ENCODE results near the gene TMEM202. TPM values are rescaled to one million over a fixed set of nuclear protein-coding genes. Genes with fewer than 3 reads are reported as not detected.

The TMEM202 gene
- total and polyA plus RNA-seq, 2 of the 13 experiments (the other 11 are each of a cell fraction or from before 2014, with no cell fraction given): not detected

- no peak for TF ChIP-seq ZBTB39 (CRISPR knock-in tag; IDR thresholded peaks at IDR 0.05)
- TF ChIP-seq DR1 (CRISPR knock-in tag; IDR thresholded peaks at IDR 0.05): no peak
- no peak for TF ChIP-seq RARA (CRISPR knock-in tag; IDR thresholded peaks at IDR 0.05)
- TF ChIP-seq HNF4A (CRISPR knock-in tag; IDR thresholded peaks at IDR 0.05): no peak
Measured at GRCh38 chr15:72423256-72423655, 25.2 kb downstream of the TMEM202 start (continued).

- in situ Hi-C loops (cut with HindIII; ENCODE audit: extremely low pct_ligation_motif_present, low pct_unique_long_range_greater_than_20kb): no loop called here
- BruUV-seq (replicated peaks): no TSS peak
Measured at GRCh38 chr15:72426753-72427152, 28.6 kb downstream of the TMEM202 start.

More at GRCh38 chr15:72426753-72427152, 28.6 kb downstream of the TMEM202 start:
- Histone ChIP-seq H3K27ac (ENCODE audit: extremely low read length, insufficient read depth, low read length) (no peak overlapping the region), H3K4me2 (ENCODE audit: low read depth, low read length) (no peak overlapping the region), H2AFZ (ENCODE audit: low read length) (no peak overlapping the region), H3K36me3 (replicated peaks in 1 of 2; ENCODE audit: control insufficient read depth in 1 of 2, insufficient read depth in 2 of 2, low read length in 2 of 2) (no peaks in the 10 kb centered on the region), H3K9me3 (ENCODE audit: low read length) (no peaks in the 10 kb centered on the region), H4K20me1 (ENCODE audit: insufficient read depth, low read length) (no peaks in the 10 kb centered on the region), H3K79me2 (ENCODE audit: insufficient read depth, low read length) (no peaks in the 10 kb centered on the region), H3K9ac (ENCODE audit: insufficient read depth, low read depth, low read length) (no peak overlapping the region), H3K4me3 (replicated peaks in 1 of 3; ENCODE audit: insufficient read depth in 1 of 3, low read depth in 2 of 3, low read length in 3 of 3) (no peak overlapping the region), H3K4me1 (ENCODE audit: insufficient read depth, low read length) (no peaks in the 10 kb centered on the region), H3K27me3 (ENCODE audit: control insufficient read depth in 1 of 2, insufficient read depth in 2 of 2, low read length in 2 of 2) (no peaks in the 10 kb centered on the region; a peak in 1 of 5 replicates)
- TF ChIP-seq NFE2L1 (CRISPR knock-in tag; IDR thresholded peaks at IDR 0.05; ENCODE audit: borderline replicate concordance) (no peak), ZNF660 (CRISPR knock-in tag; IDR thresholded peaks at IDR 0.05; ENCODE audit: borderline replicate concordance, low read depth) (no peak), HINFP (CRISPR knock-in tag; IDR thresholded peaks at IDR 0.05; ENCODE audit: low read depth) (no peak), CREBL2 (CRISPR knock-in tag; IDR thresholded peaks at IDR 0.05; ENCODE audit: borderline replicate concordance) (no peak), TAF1 (CRISPR knock-in tag; IDR thresholded peaks at IDR 0.05) (no peak), ZNF333 (CRISPR knock-in tag; IDR thresholded peaks at IDR 0.05; ENCODE audit: borderline replicate concordance) (no peak), ZNF232 (CRISPR knock-in tag; IDR thresholded peaks at IDR 0.05; ENCODE audit: borderline replicate concordance) (no peak), UBTF (CRISPR knock-in tag; IDR thresholded peaks at IDR 0.05) (no peak), TIGD3 (CRISPR knock-in tag; IDR thresholded peaks at IDR 0.05; ENCODE audit: borderline replicate concordance) (no peak), ZBTB34 (CRISPR knock-in tag; IDR thresholded peaks at IDR 0.05) (no peak), KLF11 (CRISPR knock-in tag; IDR thresholded peaks at IDR 0.05) (no peak)
- ATAC-seq: no peak
- intact Hi-C loops (cut with micrococcal nuclease; ENCODE audit: unreplicated experiment): no loop called here
- no peak for FAIRE-seq
- ChIA-PET CTCF (ENCODE audit: low intra/inter-chr PET ratio, low total read pairs) (no interaction called here), POLR2A (no interaction called here)
- no peak for DNase-seq (ENCODE audit: low spot score)

Data from HepG2 (cell line).